HepG2 (cell line): ENCODE results near the gene EXOC3. TPM values are rescaled to one million over a fixed set of nuclear protein-coding genes. Genes with fewer than 3 reads are reported as not detected.

Experiments used
- ATAC-seq: fragments of 200-7000 bp; cut with Tn5 transposase; 3 replicates; pipeline ENCODE4 v1.9.1; 2020; ENCODE audit warnings: mild to moderate bottlenecking, moderate library complexity
- BruUV-seq: library from RNA; stranded (reverse); fragments of 400-500 nt; replicated peaks from 2 replicates; lab custom pipeline; 2021; lab: Mats Ljungman, UMichigan
- CTCF ChIA-PET: fragments of 300-600 bp; formaldehyde crosslinking; extraction: SDS; loops from one replicate; lab custom pipeline; 2021; ENCODE audit warnings: low total read pairs, inconsistent platforms, low intra/inter-chr PET ratio; lab: Yijun Ruan, JAX
- POLR2A ChIA-PET: fragments of 350-600 bp; sonication (Branson Sonifier 250); formaldehyde crosslinking; loops from one replicate; lab custom pipeline; 2020; ENCODE audit warnings: antibody characterized with exemption, inconsistent platforms; lab: Yijun Ruan, JAX
- DNase-seq: peaks from one replicate; pipeline ENCODE4 v3.0.0-alpha.2; 2015; ENCODE audit warnings: low spot score
- FAIRE-seq: peaks from 3 replicates; lab custom pipeline; 2011; peaks lifted over from hg19 to GRCh38; lab: Jason Lieb, UNC
- H2AFZ ChIP-seq: one replicate; pipeline ENCODE4 v1.6.1; 2011; ENCODE audit warnings: low read length, inconsistent platforms
- H3K27ac ChIP-seq: fragments of 300-600 bp; 3 replicates; pipeline ENCODE4 v1.8.0; 2011; ENCODE audit warnings: mixed run types, mild to moderate bottlenecking, mixed read lengths, low read length, inconsistent platforms; ENCODE audit not compliant: insufficient read depth; ENCODE audit errors: extremely low read length
- H3K27me3 ChIP-seq, 2 experiments: fragments of 200-600 bp in 1 of 2; 2 replicates in 1 of 2; 3 replicates in 1 of 2; pipeline versions ENCODE4 v1.6.0 to v1.8.0; 2011; ENCODE audit warnings: low read length in 2 of 2, mild to moderate bottlenecking in 2 of 2, moderate library complexity in 2 of 2, inconsistent platforms in 1 of 2; ENCODE audit not compliant: insufficient read depth in 2 of 2, control insufficient read depth in 1 of 2
- H3K36me3 ChIP-seq, 2 experiments: fragments of 200-600 bp in 1 of 2; replicated peaks in 1 of 2; 2 replicates in 1 of 2; 3 replicates in 1 of 2; pipeline versions ENCODE4 v1.5.1 to v1.8.0; 2011; ENCODE audit warnings: low read length in 2 of 2, inconsistent platforms in 1 of 2; ENCODE audit not compliant: insufficient read depth in 2 of 2, control insufficient read depth in 1 of 2
- H3K4me1 ChIP-seq: 2 replicates; pipeline ENCODE4 v1.5.1; 2012; ENCODE audit warnings: low read length, inconsistent platforms; ENCODE audit not compliant: insufficient read depth
- H3K4me2 ChIP-seq: 2 replicates; pipeline ENCODE4 v1.6.0; 2011; ENCODE audit warnings: low read depth, low read length, inconsistent platforms
- H3K4me3 ChIP-seq, 3 experiments: fragments of 200-600 bp in 1 of 3; sonication (generic), shearing (Covaris generic) in 1 of 3; replicated peaks in 1 of 3; 2 replicates each; pipeline ENCODE4 v1.5.1; 2011 to 2016; ENCODE audit warnings: low read length in 3 of 3, inconsistent platforms in 2 of 3, low read depth in 2 of 3, mild to moderate bottlenecking in 2 of 3, control low read depth in 1 of 3, mixed read lengths in 1 of 3; ENCODE audit not compliant: insufficient read depth in 1 of 3
- H3K79me2 ChIP-seq: one replicate; pipeline ENCODE4 v1.6.1; 2011; ENCODE audit warnings: low read length, inconsistent platforms; ENCODE audit not compliant: insufficient read depth
- H3K9ac ChIP-seq: 2 replicates; pipeline ENCODE4 v1.6.0; 2011; ENCODE audit warnings: mild to moderate bottlenecking, low read depth, low read length, inconsistent platforms; ENCODE audit not compliant: insufficient read depth
- H3K9me3 ChIP-seq: 2 replicates; pipeline ENCODE4 v1.5.1; 2012; ENCODE audit warnings: mild to moderate bottlenecking, low read length
- H4K20me1 ChIP-seq: 2 replicates; pipeline ENCODE4 v1.6.0; 2011; ENCODE audit warnings: inconsistent platforms, mild to moderate bottlenecking, low read length, moderate library complexity; ENCODE audit not compliant: insufficient read depth
- ARID3A ChIP-seq: IDR thresholded peaks from 2 replicates; pipeline ENCODE4 v1.6.1; 2012; ENCODE audit warnings: low read depth, low read length, improper control_type of control experiment
- ONECUT2 ChIP-seq: sonication (generic); formaldehyde crosslinking; IDR thresholded peaks from 2 replicates; pipeline ENCODE4 v1.4.0; 2020; ENCODE audit warnings: missing genetic modification reagents
- PAWR ChIP-seq: sonication (generic); formaldehyde crosslinking; IDR thresholded peaks from 2 replicates; pipeline ENCODE4 v1.4.0; 2020; ENCODE audit warnings: missing genetic modification reagents, mild to moderate bottlenecking, borderline replicate concordance
- SIN3A ChIP-seq: IDR thresholded peaks from 2 replicates; pipeline ENCODE4 v1.6.1; 2011; ENCODE audit warnings: low read depth, mild to moderate bottlenecking, control low read depth, low read length, borderline replicate concordance
- SMAD3 ChIP-seq: sonication (generic); formaldehyde crosslinking; IDR thresholded peaks from 2 replicates; pipeline ENCODE4 v1.4.0; 2020; ENCODE audit warnings: missing genetic modification reagents
- ZNF12 ChIP-seq: sonication (generic); formaldehyde crosslinking; IDR thresholded peaks from 2 replicates; pipeline ENCODE4 v1.5.0; 2020; ENCODE audit warnings: missing genetic modification reagents
- ZNF383 ChIP-seq: sonication (generic); formaldehyde crosslinking; IDR thresholded peaks from 2 replicates; pipeline ENCODE4 v1.4.0; 2020; ENCODE audit warnings: missing genetic modification reagents, mild to moderate bottlenecking, borderline replicate concordance
- ZNF720 ChIP-seq: sonication (generic); formaldehyde crosslinking; IDR thresholded peaks from 2 replicates; pipeline ENCODE4 v1.4.0; 2020; ENCODE audit warnings: missing genetic modification reagents
- WGBS: methylation state at CpG from one replicate; pipeline ENCODE4 v1.1.6; 2017; ENCODE audit warnings: low lambda C conversion rate; 5-methylcytosine and 5-hydroxymethylcytosine counted together
- in situ Hi-C: cut with HindIII; loops from 2 replicates; pipeline ENCODE4 v1.10.0; 2017; ENCODE audit warnings: low pct_unique_long_range_greater_than_20kb; ENCODE audit not compliant: extremely low pct_ligation_motif_present
- intact Hi-C: fragments of 100-400 bp; cut with micrococcal nuclease; formaldehyde crosslinking; loops from one replicate; pipeline ENCODE4 v1.10.0; 2022; ENCODE audit not compliant: unreplicated experiment
- polyA plus RNA-seq, 8 experiments: library from polyadenylated mRNA; depleted of rRNA in 3 of 8; stranded (reverse) in 7 of 8; unstranded in 1 of 8; fragments of >200 nt; fragmentation: Illumina TruSeq in 4 of 8; extraction: Trizol in 4 of 8; gene quantifications; 2 replicates each; pipeline versions ENCODE4 v1.2.1 to v1.2.3, GENCODE V29; 2011 to 2016; ENCODE audit warnings: low read depth in 4 of 8, missing spikeins in 1 of 8, mixed read lengths in 1 of 8; ENCODE audit not compliant: insufficient read depth in 1 of 8
- total RNA-seq, 5 experiments: library from RNA; depleted of rRNA; stranded (reverse); fragments of >200 nt; fragmentation: Illumina TruSeq; extraction: Trizol; gene quantifications; 2 replicates each; pipeline ENCODE4 v1.2.3, GENCODE V29; 2016; ENCODE audit warnings: low read depth in 1 of 5
- TF ChIP-seq, protein P1 (sequence below): sonication (generic); formaldehyde crosslinking; IDR thresholded peaks from 2 replicates; pipeline ENCODE4 v1.8.1; 2022; ENCODE audit warnings: low read depth, mild to moderate bottlenecking, missing genetic modification reagents

The EXOC3 gene
- total and polyA plus RNA-seq, 2 of the 13 experiments (the other 11 are each of a cell fraction or from before 2014, with no cell fraction given) = 9.2 to 20.5 TPM

DNA sequence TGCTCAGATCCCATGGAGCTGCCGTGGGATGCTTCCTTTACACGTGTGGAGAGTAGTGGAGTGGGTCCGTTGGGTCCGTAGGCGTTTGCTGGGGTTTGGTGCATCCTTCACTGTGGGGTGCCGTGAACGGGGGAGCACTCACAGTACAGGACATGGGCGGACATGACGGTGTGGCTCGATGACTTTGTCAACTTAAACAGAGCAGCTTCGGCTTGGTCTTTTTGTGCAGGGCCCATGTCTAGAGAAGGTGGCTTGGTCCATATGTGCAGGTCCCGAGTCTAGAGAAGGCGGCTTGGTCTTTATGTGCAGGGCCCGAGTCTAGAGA, 26.4 kb upstream of the EXOC3 start:
- H3K4me3 ChIP-seq = no peak overlapping the region
- TF ChIP-seq SMAD3 (CRISPR knock-in tag) (no peak), ZNF720 (CRISPR knock-in tag) (no peak), ONECUT2 (CRISPR knock-in tag) (no peak), ARID3A (no peak), SIN3A (no peak), ZNF383 (CRISPR knock-in tag) (no peak), ZNF12 (no peak), PAWR (CRISPR knock-in tag) (no peak)
- TF ChIP-seq, protein P1, sequence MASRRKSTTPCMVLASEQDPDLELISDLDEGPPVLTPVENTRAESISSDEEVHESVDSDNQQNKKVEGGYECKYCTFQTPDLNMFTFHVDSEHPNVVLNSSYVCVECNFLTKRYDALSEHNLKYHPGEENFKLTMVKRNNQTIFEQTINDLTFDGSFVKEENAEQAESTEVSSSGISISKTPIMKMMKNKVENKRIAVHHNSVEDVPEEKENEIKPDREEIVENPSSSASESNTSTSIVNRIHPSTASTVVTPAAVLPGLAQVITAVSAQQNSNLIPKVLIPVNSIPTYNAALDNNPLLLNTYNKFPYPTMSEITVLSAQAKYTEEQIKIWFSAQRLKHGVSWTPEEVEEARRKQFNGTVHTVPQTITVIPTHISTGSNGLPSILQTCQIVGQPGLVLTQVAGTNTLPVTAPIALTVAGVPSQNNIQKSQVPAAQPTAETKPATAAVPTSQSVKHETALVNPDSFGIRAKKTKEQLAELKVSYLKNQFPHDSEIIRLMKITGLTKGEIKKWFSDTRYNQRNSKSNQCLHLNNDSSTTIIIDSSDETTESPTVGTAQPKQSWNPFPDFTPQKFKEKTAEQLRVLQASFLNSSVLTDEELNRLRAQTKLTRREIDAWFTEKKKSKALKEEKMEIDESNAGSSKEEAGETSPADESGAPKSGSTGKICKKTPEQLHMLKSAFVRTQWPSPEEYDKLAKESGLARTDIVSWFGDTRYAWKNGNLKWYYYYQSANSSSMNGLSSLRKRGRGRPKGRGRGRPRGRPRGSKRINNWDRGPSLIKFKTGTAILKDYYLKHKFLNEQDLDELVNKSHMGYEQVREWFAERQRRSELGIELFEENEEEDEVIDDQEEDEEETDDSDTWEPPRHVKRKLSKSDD (CRISPR knock-in tag) = no peak
- DNase-seq = no peak
- no peak overlapping the region for H3K27ac ChIP-seq
- BruUV-seq = no TSS peak
- CTCF ChIA-PET = no interaction called here
- POLR2A ChIA-PET = no interaction called here
- peaks cover 11% of the 10 kb centered on the region for H3K4me1 ChIP-seq
- H3K9ac ChIP-seq = no peak overlapping the region
- FAIRE-seq = no peak
- no peaks in the 10 kb centered on the region for H3K36me3 ChIP-seq
- H4K20me1 ChIP-seq = no peaks in the 10 kb centered on the region
- intact Hi-C loops (no loop called here), in situ Hi-C loops (no loop called here)
- no peaks in the 10 kb centered on the region for H3K27me3 ChIP-seq
- H3K79me2 ChIP-seq = no peaks in the 10 kb centered on the region
- no peak overlapping the region for H3K4me2 ChIP-seq
- ATAC-seq = no peak
- no peaks in the 10 kb centered on the region for H3K9me3 ChIP-seq
- no peak overlapping the region for H2AFZ ChIP-seq
- WGBS = 98% methylated on average over 14 of the region's 14 CpGs
